ENCODE measurements around the gene HNF4A. TPM values are rescaled to one million over a fixed set of nuclear protein-coding genes. Genes with fewer than 3 reads are reported as not detected.
A peak's percentile ranks its signal among the peaks of the same experiment; 100 is the strongest.

Gene HNF4A
- total RNA-seq, 1 experiment from 2014 or later, result 0.13 TPM

GRCh38 chr20:44409132-44409600 is 53.7 kb downstream of the HNF4A start:
- no peak overlapping the region for H3K27ac ChIP-seq
- H3K4me1 ChIP-seq (replicated peaks; ENCODE audit: insufficient read depth), result peaks cover 29% of the 10 kb centered on the region
- no peak overlapping the region for H3K4me2 ChIP-seq
- no peaks in the 10 kb centered on the region for H3K9me3 ChIP-seq (ENCODE audit: insufficient read depth, low read depth)
- DNase-seq, result peak in 1 of 2 experiments; percentile 54
- no peaks in the 10 kb centered on the region for H3K79me2 ChIP-seq (ENCODE audit: low read depth)
- CTCF ChIA-PET, result interaction anchor here (0.5 kb wide), 1 partner anchor 271 kb away, joined by 3 read pairs; no protein-coding TSS in a partner anchor
- H3K4me3 ChIP-seq, result no peak overlapping the region
- no peaks in the 10 kb centered on the region for H3K27me3 ChIP-seq (ENCODE audit: insufficient read depth, low read depth)
- H3K36me3 ChIP-seq (ENCODE audit: low read depth), result no peaks in the 10 kb centered on the region
- intact Hi-C loops (cut with micrococcal nuclease; ENCODE audit: unreplicated experiment), result no loop called here
- TF ChIP-seq CTCF (conservative IDR thresholded peaks at IDR 0.05) (no peak), EZH2 (IDR thresholded peaks at IDR 0.05; ENCODE audit: low read depth) (no peak)
- no peak overlapping the region for H2AFZ ChIP-seq
- peaks cover 11% of the 10 kb centered on the region; the same call in 1 of the 2 replicates for H3F3A ChIP-seq (ENCODE audit: insufficient read depth, low read depth)
- no peaks in the 10 kb centered on the region for H3K9me2 ChIP-seq (ENCODE audit: insufficient read depth)
- no peaks in the 10 kb centered on the region for H4K20me1 ChIP-seq (ENCODE audit: insufficient read depth)
- POLR2A ChIA-PET (ENCODE audit: unreplicated experiment), result no interaction called here
- BruUV-seq (replicated peaks), result no TSS peak

- H3K9me2 ChIP-seq (ENCODE audit: insufficient read depth), result no peaks in the 10 kb centered on the region
- H4K20me1 ChIP-seq (ENCODE audit: insufficient read depth), result no peaks in the 10 kb centered on the region
- H3K4me2 ChIP-seq, result no peak overlapping the region
- peaks cover 6% of the 10 kb centered on the region; the same call in 1 of the 2 replicates for H3F3A ChIP-seq (ENCODE audit: insufficient read depth, low read depth)
- intact Hi-C loops (cut with micrococcal nuclease; ENCODE audit: unreplicated experiment), result no loop called here
- ChIA-PET CTCF (no interaction called here), POLR2A (ENCODE audit: unreplicated experiment) (no interaction called here)
- TF ChIP-seq EZH2 (IDR thresholded peaks at IDR 0.05; ENCODE audit: low read depth), result no peak
- no peak for TF ChIP-seq CTCF (conservative IDR thresholded peaks at IDR 0.05)
- H3K4me3 ChIP-seq, result no peak overlapping the region
- no peak overlapping the region for H2AFZ ChIP-seq
- peaks cover 29% of the 10 kb centered on the region for H3K4me1 ChIP-seq (replicated peaks; ENCODE audit: insufficient read depth)
- no peaks in the 10 kb centered on the region for H3K36me3 ChIP-seq (ENCODE audit: low read depth)
- no peaks in the 10 kb centered on the region for H3K79me2 ChIP-seq (ENCODE audit: low read depth)
- no peaks in the 10 kb centered on the region for H3K27me3 ChIP-seq (ENCODE audit: insufficient read depth, low read depth)
- no peaks in the 10 kb centered on the region for H3K9me3 ChIP-seq (ENCODE audit: insufficient read depth, low read depth)
- no TSS peak for BruUV-seq (replicated peaks)
- DNase-seq, result no peak
- no peak overlapping the region for H3K27ac ChIP-seq
Observed at GRCh38 chr20:44410583-44411019, 55.1 kb downstream of the HNF4A start.

- ChIA-PET POLR2A (ENCODE audit: unreplicated experiment) (no interaction called here), CTCF (no interaction called here)
- no peaks in the 10 kb centered on the region for H3K9me2 ChIP-seq (ENCODE audit: insufficient read depth)
- H3K27ac ChIP-seq, result no peak overlapping the region
- H3K4me2 ChIP-seq, result no peak overlapping the region
- H3K36me3 ChIP-seq (ENCODE audit: low read depth), result no peaks in the 10 kb centered on the region
- no peak overlapping the region for H3K4me3 ChIP-seq
- no TSS peak for BruUV-seq (replicated peaks)
- no peaks in the 10 kb centered on the region for H3K27me3 ChIP-seq (ENCODE audit: insufficient read depth, low read depth)
- no peaks in the 10 kb centered on the region for H4K20me1 ChIP-seq (ENCODE audit: insufficient read depth)
- no peak for DNase-seq
- no peak overlapping the region for H2AFZ ChIP-seq
- intact Hi-C loops (cut with micrococcal nuclease; ENCODE audit: unreplicated experiment), result no loop called here
- H3F3A ChIP-seq (ENCODE audit: insufficient read depth, low read depth), result peaks cover 6% of the 10 kb centered on the region; the same call in 1 of the 2 replicates
- no peak for TF ChIP-seq EZH2 (IDR thresholded peaks at IDR 0.05; ENCODE audit: low read depth)
- H3K9me3 ChIP-seq (ENCODE audit: insufficient read depth, low read depth), result no peaks in the 10 kb centered on the region
- no peaks in the 10 kb centered on the region for H3K79me2 ChIP-seq (ENCODE audit: low read depth)
- H3K4me1 ChIP-seq (replicated peaks; ENCODE audit: insufficient read depth), result peaks cover 29% of the 10 kb centered on the region
Observed at GRCh38 chr20:44411020-44411756, 55.7 kb downstream of the HNF4A start.

Data from PC-9 (cell line).